M059J (cell line): Measurements from ENCODE around the gene ZMYND12. TPM values are rescaled to one million over a fixed set of nuclear protein-coding genes. Genes with fewer than 3 reads are reported as not detected.
A peak's percentile ranks its signal among the peaks of the same experiment; 100 is the strongest.

ENCODE experiments used
- DNase-seq: peaks from one replicate; pipeline ENCODE4 v3.0.0-alpha.2; 2012; ENCODE audit warnings: low read depth
- total RNA-seq: library from RNA; depleted of rRNA; stranded (reverse); fragments of >200 nt; shearing (Covaris generic); gene quantifications from 2 replicates; pipeline ENCODE4 v1.2.3, GENCODE V29; 2014; rRNA removed

Gene ZMYND12
- total RNA-seq, 1 experiment from 2014 or later = 0.10 TPM

DNA sequence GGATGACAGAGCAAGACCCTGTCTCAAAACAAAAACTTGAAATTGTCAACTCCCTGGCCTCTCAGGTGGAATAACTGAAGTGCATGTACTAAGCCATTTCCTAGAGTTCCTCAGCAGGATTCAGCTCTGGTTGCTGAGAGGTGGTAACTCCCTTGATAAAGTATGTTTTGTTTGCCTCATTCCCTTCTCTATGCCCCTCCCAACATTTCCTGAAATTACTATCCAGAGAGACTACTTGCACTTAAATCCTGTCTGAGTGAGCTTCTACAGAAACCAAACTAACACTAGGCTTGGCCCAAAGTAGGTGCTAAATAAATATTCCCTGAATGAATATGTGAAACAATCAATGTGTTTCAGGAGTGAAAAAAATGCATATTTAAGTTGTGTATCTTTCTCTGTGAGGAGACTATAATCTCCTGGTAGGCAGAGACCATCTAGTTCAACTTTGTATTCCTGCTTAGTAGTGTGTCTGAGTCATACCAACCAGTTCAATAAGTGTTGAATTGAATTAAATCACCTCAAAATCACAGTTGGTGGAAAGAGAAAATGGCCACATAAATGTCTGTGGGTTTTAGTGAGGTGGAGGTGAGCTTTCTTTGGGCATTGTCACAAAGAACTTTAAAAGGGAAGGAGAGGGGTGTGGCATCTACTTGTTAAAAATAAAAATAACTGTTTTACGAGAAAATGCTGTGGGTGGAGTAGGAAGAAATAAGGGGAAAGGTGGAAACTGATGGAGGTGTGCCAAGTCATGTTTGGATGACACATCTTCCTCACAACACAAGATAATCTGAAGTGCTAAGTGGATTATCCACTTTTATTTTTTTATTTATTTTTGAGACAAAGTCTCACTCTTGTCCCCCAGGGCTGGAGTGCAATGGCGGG, 62.6 kb downstream of the ZMYND12 start:
- DNase-seq = peak; percentile 16

GRCh38 chr1:42392255-42392654, 63.6 kb downstream of the ZMYND12 start:
- no peak for DNase-seq

- no peak for DNase-seq
Observed at GRCh38 chr1:42386051-42386450, 69.8 kb downstream of the ZMYND12 start.

- DNase-seq = peak; percentile 22
Observed at GRCh38 chr1:42385283-42385682, 70.5 kb downstream of the ZMYND12 start.

DNA sequence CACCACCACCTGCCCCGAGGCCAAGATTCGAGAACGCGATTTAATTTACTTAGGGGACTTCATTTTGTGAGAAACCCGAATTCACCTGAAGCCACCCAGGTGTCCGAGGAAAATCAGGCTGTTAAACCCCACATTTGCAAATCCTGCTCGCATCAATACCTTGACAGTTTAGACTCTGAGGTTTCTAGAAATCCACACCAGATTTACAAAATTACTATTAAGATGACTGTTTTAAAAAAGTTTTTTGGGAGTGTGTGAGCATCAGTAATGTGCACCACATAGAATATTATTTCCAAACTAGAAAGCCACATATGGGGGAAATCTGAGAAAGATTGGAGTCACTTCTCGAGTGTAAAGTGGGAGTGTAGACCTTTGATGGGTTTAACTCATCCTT, 74.5 kb downstream of the ZMYND12 start:
- DNase-seq = no peak

DNA sequence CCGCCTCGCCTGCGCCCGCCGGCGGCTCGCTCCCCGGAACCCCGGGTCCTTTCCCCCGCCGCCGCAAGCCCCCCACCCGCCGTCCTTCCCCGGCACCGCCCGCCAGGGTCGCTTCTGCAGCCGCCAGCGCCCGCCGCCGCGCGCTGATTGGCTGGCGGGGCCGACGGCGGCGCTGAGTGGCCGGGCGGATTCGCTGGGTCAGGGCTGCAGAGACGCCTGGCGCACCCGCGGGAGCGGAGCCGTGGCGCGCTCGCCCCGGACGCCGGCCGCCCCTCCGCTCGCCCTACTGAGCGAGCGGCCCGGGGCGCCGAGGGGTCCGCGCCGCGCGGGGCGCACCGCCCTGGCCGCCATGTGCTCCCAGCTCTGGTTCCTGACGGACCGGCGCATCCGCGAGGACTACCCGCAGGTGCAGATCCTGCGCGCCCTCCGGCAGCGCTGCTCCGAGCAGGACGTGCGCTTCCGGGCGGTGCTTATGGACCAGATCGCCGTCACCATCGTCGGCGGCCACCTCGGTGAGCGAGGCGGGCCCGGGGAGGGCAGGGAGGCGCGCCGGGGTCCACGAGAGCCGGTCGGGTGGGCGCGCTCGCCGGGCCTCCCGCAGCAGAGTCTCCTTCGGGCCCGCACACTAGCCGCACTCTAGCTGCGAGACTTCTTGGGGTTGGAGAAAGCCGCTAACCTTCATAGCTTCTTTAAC, 75.1 kb downstream of the ZMYND12 start, which contains the start of gene RIMKLA:
RIMKLA (plus strand) TSS at position 207 of the 694 bp plus-strand sequence; CDS start at position 350, 143 bp downstream.
- peak; percentile 7 for DNase-seq

Other genes starting within 250 kb of the ZMYND12 start
- gene FOXJ3, start 120.8 kb downstream of the ZMYND12 start, total RNA-seq = 22.0 and 31.9 TPM in 2 replicates
- gene RIMKLA, start 75.2 kb downstream of the ZMYND12 start, total RNA-seq = not detected in 2 replicates
- 60.5 and 81.7 TPM in 2 replicates for gene PPCS, start 521 bp upstream of the ZMYND12 start, total RNA-seq
- 0.34 TPM in 1 of 2 replicates, not detected in the other for gene CCDC30, start 7.3 kb upstream of the ZMYND12 start, total RNA-seq
- gene PPIH, start 202.4 kb upstream of the ZMYND12 start, total RNA-seq = 88.9 and 99.8 TPM in 2 replicates
- 851 and 884 TPM in 2 replicates for gene YBX1, start 226.4 kb upstream of the ZMYND12 start, total RNA-seq